ENCODE measurements around the gene KSR1. TPM values are rescaled to one million over a fixed set of nuclear protein-coding genes. Genes with fewer than 3 reads are reported as not detected.

The KSR1 gene
- total and polyA plus RNA-seq, 2 experiments from 2014 or later = 7.8 to 53.2 TPM

DNA sequence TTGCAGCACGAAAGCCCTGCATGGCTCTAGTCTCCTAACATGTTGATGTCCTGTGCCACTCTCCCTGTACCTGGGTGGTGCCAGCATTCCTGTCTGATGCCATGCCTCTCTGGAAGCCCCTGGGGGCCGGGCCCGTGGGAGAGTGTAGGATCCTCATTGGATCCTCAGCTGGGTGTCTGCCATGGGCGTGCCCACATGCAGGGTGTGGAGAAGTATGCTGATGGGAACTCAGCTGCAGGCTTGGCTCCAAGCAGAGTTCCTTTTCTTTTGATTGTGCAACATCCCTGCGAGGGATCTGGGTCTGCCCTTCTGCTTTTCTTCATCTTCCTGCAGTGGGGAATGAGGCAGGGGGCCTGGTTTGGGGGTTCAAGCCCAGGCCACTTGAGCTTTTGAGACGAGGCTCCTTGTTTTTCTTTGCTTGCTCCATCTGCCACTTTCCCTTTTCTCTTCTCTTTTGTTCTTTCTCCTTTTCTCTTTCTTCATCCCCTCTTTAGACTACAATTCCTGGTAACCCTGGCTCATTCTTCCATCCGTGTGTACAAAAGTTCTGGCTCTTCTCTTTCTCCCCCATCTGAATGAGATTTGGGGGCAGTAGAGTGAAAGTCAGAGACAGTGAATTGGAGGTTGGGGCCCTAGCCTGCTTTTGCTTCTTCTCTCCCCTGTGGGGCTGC lies 32.9 kb downstream of the KSR1 start:
- peaks cover 62% of the 10 kb centered on the region for H3K4me1 ChIP-seq (ENCODE audit: insufficient read depth)
- no peaks in the 10 kb centered on the region for H3F3A ChIP-seq (replicated peaks; ENCODE audit: low read depth)
- 0 out of 2 replicates have a peak overlapping the region, but pooled peaks have one; percentile 21 for H3K4me3 ChIP-seq
- H3K9me3 Mint-ChIP-seq = no peaks in the 10 kb centered on the region
- 0 out of 2 replicates have a peak, but pooled peaks cover 7% of the 10 kb centered on the region for H4K20me1 ChIP-seq (replicated peaks; ENCODE audit: insufficient read depth)
- H3K9me2 ChIP-seq (ENCODE audit: insufficient read depth) = no peaks in the 10 kb centered on the region
- TF ChIP-seq, protein P1, sequence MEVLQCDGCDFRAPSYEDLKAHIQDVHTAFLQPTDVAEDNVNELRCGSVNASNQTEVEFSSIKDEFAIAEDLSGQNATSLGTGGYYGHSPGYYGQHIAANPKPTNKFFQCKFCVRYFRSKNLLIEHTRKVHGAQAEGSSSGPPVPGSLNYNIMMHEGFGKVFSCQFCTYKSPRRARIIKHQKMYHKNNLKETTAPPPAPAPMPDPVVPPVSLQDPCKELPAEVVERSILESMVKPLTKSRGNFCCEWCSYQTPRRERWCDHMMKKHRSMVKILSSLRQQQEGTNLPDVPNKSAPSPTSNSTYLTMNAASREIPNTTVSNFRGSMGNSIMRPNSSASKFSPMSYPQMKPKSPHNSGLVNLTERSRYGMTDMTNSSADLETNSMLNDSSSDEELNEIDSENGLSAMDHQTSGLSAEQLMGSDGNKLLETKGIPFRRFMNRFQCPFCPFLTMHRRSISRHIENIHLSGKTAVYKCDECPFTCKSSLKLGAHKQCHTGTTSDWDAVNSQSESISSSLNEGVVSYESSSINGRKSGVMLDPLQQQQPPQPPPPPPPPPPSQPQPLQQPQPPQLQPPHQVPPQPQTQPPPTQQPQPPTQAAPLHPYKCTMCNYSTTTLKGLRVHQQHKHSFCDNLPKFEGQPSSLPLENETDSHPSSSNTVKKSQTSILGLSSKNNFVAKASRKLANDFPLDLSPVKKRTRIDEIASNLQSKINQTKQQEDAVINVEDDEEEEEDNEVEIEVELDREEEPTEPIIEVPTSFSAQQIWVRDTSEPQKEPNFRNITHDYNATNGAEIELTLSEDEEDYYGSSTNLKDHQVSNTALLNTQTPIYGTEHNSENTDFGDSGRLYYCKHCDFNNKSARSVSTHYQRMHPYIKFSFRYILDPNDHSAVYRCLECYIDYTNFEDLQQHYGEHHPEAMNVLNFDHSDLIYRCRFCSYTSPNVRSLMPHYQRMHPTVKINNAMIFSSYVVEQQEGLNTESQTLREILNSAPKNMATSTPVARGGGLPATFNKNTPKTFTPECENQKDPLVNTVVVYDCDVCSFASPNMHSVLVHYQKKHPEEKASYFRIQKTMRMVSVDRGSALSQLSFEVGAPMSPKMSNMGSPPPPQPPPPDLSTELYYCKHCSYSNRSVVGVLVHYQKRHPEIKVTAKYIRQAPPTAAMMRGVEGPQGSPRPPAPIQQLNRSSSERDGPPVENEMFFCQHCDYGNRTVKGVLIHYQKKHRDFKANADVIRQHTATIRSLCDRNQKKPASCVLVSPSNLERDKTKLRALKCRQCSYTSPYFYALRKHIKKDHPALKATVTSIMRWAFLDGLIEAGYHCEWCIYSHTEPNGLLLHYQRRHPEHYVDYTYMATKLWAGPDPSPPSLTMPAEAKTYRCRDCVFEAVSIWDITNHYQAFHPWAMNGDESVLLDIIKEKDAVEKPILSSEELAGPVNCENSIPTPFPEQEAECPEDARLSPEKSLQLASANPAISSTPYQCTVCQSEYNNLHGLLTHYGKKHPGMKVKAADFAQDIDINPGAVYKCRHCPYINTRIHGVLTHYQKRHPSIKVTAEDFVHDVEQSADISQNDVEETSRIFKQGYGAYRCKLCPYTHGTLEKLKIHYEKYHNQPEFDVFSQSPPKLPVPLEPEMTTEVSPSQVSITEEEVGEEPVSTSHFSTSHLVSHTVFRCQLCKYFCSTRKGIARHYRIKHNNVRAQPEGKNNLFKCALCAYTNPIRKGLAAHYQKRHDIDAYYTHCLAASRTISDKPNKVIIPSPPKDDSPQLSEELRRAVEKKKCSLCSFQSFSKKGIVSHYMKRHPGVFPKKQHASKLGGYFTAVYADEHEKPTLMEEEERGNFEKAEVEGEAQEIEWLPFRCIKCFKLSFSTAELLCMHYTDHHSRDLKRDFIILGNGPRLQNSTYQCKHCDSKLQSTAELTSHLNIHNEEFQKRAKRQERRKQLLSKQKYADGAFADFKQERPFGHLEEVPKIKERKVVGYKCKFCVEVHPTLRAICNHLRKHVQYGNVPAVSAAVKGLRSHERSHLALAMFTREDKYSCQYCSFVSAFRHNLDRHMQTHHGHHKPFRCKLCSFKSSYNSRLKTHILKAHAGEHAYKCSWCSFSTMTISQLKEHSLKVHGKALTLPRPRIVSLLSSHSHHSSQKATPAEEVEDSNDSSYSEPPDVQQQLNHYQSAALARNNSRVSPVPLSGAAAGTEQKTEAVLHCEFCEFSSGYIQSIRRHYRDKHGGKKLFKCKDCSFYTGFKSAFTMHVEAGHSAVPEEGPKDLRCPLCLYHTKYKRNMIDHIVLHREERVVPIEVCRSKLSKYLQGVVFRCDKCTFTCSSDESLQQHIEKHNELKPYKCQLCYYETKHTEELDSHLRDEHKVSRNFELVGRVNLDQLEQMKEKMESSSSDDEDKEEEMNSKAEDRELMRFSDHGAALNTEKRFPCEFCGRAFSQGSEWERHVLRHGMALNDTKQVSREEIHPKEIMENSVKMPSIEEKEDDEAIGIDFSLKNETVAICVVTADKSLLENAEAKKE (CRISPR knock-in tag; IDR thresholded peaks at IDR 0.05) = no peak
- TF ChIP-seq, protein P2, sequence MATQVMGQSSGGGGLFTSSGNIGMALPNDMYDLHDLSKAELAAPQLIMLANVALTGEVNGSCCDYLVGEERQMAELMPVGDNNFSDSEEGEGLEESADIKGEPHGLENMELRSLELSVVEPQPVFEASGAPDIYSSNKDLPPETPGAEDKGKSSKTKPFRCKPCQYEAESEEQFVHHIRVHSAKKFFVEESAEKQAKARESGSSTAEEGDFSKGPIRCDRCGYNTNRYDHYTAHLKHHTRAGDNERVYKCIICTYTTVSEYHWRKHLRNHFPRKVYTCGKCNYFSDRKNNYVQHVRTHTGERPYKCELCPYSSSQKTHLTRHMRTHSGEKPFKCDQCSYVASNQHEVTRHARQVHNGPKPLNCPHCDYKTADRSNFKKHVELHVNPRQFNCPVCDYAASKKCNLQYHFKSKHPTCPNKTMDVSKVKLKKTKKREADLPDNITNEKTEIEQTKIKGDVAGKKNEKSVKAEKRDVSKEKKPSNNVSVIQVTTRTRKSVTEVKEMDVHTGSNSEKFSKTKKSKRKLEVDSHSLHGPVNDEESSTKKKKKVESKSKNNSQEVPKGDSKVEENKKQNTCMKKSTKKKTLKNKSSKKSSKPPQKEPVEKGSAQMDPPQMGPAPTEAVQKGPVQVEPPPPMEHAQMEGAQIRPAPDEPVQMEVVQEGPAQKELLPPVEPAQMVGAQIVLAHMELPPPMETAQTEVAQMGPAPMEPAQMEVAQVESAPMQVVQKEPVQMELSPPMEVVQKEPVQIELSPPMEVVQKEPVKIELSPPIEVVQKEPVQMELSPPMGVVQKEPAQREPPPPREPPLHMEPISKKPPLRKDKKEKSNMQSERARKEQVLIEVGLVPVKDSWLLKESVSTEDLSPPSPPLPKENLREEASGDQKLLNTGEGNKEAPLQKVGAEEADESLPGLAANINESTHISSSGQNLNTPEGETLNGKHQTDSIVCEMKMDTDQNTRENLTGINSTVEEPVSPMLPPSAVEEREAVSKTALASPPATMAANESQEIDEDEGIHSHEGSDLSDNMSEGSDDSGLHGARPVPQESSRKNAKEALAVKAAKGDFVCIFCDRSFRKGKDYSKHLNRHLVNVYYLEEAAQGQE (IDR thresholded peaks at IDR 0.05; ENCODE audit: unreplicated experiment) = no peak
- TF ChIP-seq EZH2phosphoT487 (IDR thresholded peaks at IDR 0.05; ENCODE audit: unreplicated experiment) = no peak
- TF ChIP-seq ZNF114 (CRISPR knock-in tag; IDR thresholded peaks at IDR 0.05) = no peak
- TF ChIP-seq ZNF331 (CRISPR knock-in tag; IDR thresholded peaks at IDR 0.05; ENCODE audit: low read depth) = no peak
- no peak for TF ChIP-seq JUNB (IDR thresholded peaks at IDR 0.05; ENCODE audit: unreplicated experiment)
- TF ChIP-seq POLR2AphosphoS5 (IDR thresholded peaks at IDR 0.05; ENCODE audit: low read depth) = no peak
- no peak for TF ChIP-seq EZH2 (IDR thresholded peaks at IDR 0.05; ENCODE audit: low read depth, unreplicated experiment)
- TF ChIP-seq NANOG (IDR thresholded peaks at IDR 0.05; ENCODE audit: borderline replicate concordance) = no peak
- TF ChIP-seq, protein P3, sequence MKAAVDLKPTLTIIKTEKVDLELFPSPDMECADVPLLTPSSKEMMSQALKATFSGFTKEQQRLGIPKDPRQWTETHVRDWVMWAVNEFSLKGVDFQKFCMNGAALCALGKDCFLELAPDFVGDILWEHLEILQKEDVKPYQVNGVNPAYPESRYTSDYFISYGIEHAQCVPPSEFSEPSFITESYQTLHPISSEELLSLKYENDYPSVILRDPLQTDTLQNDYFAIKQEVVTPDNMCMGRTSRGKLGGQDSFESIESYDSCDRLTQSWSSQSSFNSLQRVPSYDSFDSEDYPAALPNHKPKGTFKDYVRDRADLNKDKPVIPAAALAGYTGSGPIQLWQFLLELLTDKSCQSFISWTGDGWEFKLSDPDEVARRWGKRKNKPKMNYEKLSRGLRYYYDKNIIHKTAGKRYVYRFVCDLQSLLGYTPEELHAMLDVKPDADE (IDR thresholded peaks at IDR 0.05) = no peak
- TF ChIP-seq CREB1 (CRISPR knock-in tag; IDR thresholded peaks at IDR 0.05; ENCODE audit: low read depth) = no peak
- TF ChIP-seq STAT1 (IDR thresholded peaks at IDR 0.05; ENCODE audit: unreplicated experiment) = no peak
- TF ChIP-seq, protein P4, sequence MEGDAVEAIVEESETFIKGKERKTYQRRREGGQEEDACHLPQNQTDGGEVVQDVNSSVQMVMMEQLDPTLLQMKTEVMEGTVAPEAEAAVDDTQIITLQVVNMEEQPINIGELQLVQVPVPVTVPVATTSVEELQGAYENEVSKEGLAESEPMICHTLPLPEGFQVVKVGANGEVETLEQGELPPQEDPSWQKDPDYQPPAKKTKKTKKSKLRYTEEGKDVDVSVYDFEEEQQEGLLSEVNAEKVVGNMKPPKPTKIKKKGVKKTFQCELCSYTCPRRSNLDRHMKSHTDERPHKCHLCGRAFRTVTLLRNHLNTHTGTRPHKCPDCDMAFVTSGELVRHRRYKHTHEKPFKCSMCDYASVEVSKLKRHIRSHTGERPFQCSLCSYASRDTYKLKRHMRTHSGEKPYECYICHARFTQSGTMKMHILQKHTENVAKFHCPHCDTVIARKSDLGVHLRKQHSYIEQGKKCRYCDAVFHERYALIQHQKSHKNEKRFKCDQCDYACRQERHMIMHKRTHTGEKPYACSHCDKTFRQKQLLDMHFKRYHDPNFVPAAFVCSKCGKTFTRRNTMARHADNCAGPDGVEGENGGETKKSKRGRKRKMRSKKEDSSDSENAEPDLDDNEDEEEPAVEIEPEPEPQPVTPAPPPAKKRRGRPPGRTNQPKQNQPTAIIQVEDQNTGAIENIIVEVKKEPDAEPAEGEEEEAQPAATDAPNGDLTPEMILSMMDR (conservative IDR thresholded peaks at IDR 0.05; ENCODE audit: low read depth in 2 of 2) = no peak
- no peak for DNase-seq (ENCODE audit: low spot score)
- no peak overlapping the region; the same call in 1 of the 2 replicates for H3K27ac Mint-ChIP-seq
- H3K27ac ChIP-seq (ENCODE audit: low read depth) = no peak overlapping the region
- H3K27me3 Mint-ChIP-seq (ENCODE audit: insufficient read depth, low read depth, poor library complexity) = peaks cover 5% of the 10 kb centered on the region
- peaks cover 15% of the 10 kb centered on the region for H3K36me3 Mint-ChIP-seq (ENCODE audit: low read depth)
- H3K36me3 ChIP-seq (ENCODE audit: insufficient read depth) = no peaks in the 10 kb centered on the region
- H3K27me3 ChIP-seq (ENCODE audit: insufficient read depth) = no peaks in the 10 kb centered on the region
- H3K4me2 ChIP-seq = peak overlapping the region; percentile 68
- H2AFZ ChIP-seq = no peak overlapping the region
- H3K4me3 Mint-ChIP-seq = no peak overlapping the region; the same call in 2 of the 3 replicates
- H3K4me1 Mint-ChIP-seq = peaks cover 63% of the 10 kb centered on the region
- ATAC-seq = peak; percentile 62
- H3K79me2 ChIP-seq (replicated peaks; ENCODE audit: insufficient read depth) = peaks cover 89% of the 10 kb centered on the region
